GM12865 (cell line): ENCODE measurements around the gene SF3B6.
"Not testable (repeated sequence)": the region's sequence is repeated elsewhere in the genome, so short reads cannot be mapped to it uniquely, and the experiment has no call there.

ENCODE experiments used
- DNase-seq: peaks from one replicate; pipeline ENCODE4 v3.0.0; 2010; ENCODE audit warnings: low read depth
- H3K4me3 ChIP-seq: 2 replicates; pipeline ENCODE4 v1.5.1; 2011; ENCODE audit warnings: mild to moderate bottlenecking, low read depth, low read length, control low read depth
- CTCF ChIP-seq: IDR thresholded peaks from 2 replicates; pipeline ENCODE4 v1.5.1; 2011; ENCODE audit warnings: low read length, control low read depth, low read depth, inconsistent platforms; ENCODE audit not compliant: insufficient read depth; ENCODE audit errors: missing control alignments

The SF3B6 gene

GRCh38 chr2:24117902-24118301 lies 41.8 kb upstream of the SF3B6 start:
- no peak overlapping the region for H3K4me3 ChIP-seq
- no peak for DNase-seq
- no peak for TF ChIP-seq CTCF

GRCh38 chr2:24115057-24115456 lies 38.9 kb upstream of the SF3B6 start:
- no peak overlapping the region for H3K4me3 ChIP-seq
- TF ChIP-seq CTCF, result no peak
- no peak for DNase-seq

GRCh38 chr2:24111407-24111901 lies 35.3 kb upstream of the SF3B6 start:
- TF ChIP-seq CTCF, result no peak
- no peak overlapping the region for H3K4me3 ChIP-seq
- no peak for DNase-seq

- no peak for DNase-seq
- no peak for TF ChIP-seq CTCF
- no peak overlapping the region for H3K4me3 ChIP-seq
Measured at GRCh38 chr2:24110660-24111303, 34.7 kb upstream of the SF3B6 start.

- H3K4me3 ChIP-seq, DNase-seq: not testable (repeated sequence)
Measured at GRCh38 chr2:24109431-24109830, 33.3 kb upstream of the SF3B6 start.

- no peak for DNase-seq
- H3K4me3 ChIP-seq, result no peak overlapping the region
- no peak for TF ChIP-seq CTCF
Measured at GRCh38 chr2:24107336-24107735, 31.2 kb upstream of the SF3B6 start.

- DNase-seq, result no peak
- H3K4me3 ChIP-seq, result no peak overlapping the region
- TF ChIP-seq CTCF, result no peak
Measured at GRCh38 chr2:24106786-24107185, 30.7 kb upstream of the SF3B6 start.
